ENCODE data around the gene CYP2R1. TPM values are rescaled to one million over a fixed set of nuclear protein-coding genes. Genes with fewer than 3 reads are reported as not detected.
"Not testable (repeated sequence)": the region's sequence is repeated elsewhere in the genome, so short reads cannot be mapped to it uniquely, and the experiment has no call there.

The CYP2R1 gene
- total RNA-seq, 4 donors from 2014 or later, result 10.2 to 24.1 (median 19.8) TPM

GRCh38 chr11:14884667-14885273, 7.3 kb downstream of the CYP2R1 start:
- Histone ChIP-seq H3K27me3 (no peaks in the 10 kb centered on the region), H3K4me3 (replicated peaks in 1 of 3) (no peak overlapping the region), H3K36me3 (no peaks in the 10 kb centered on the region), H3K4me1 (peaks cover 0 to 4% of the 10 kb centered on the region in 2 donors), H3K9me3 (no peaks in the 10 kb centered on the region), H3K27ac (no peak overlapping the region)
- WGBS, 2 donors, result 94 to 97% methylated on average over 1 of the region's 1 CpG
- TF ChIP-seq CTCF (IDR thresholded peaks at IDR 0.05) (no peak), POLR2A (IDR thresholded peaks at IDR 0.05) (no peak)
- intact Hi-C loops (cut with DNase I), result no loop called here
- no peak for DNase-seq

- H3K9me3 ChIP-seq; H3K36me3 ChIP-seq; H3K4me3 ChIP-seq (replicated peaks in 1 of 3); H3K27ac ChIP-seq; H3K27me3 ChIP-seq; DNase-seq; intact Hi-C loops (cut with DNase I); H3K4me1 ChIP-seq: not testable (repeated sequence)
- 83 to 100% methylated on average over 1 of the region's 1 CpG for WGBS, 2 donors
Measured at GRCh38 chr11:14883683-14884082, 8.3 kb downstream of the CYP2R1 start.

- H3K4me3 ChIP-seq (replicated peaks in 1 of 3), result no peak overlapping the region
- peaks cover 0 to 3% of the 10 kb centered on the region in 2 donors for H3K36me3 ChIP-seq
- H3K27me3 ChIP-seq, result no peaks in the 10 kb centered on the region
- TF ChIP-seq CTCF (IDR thresholded peaks at IDR 0.05), result no peak
- WGBS, 2 donors, result 91 to 98% methylated on average over 1 of the region's 1 CpG
- intact Hi-C loops (cut with DNase I), result no loop called here
- H3K9me3 ChIP-seq, result no peaks in the 10 kb centered on the region
- no peak overlapping the region for H3K27ac ChIP-seq
- DNase-seq, result no peak
- no peaks in the 10 kb centered on the region for H3K4me1 ChIP-seq
Measured at GRCh38 chr11:14882196-14882595, 9.8 kb downstream of the CYP2R1 start.

- TF ChIP-seq CTCF (IDR thresholded peaks at IDR 0.05) (no peak), POLR2A (IDR thresholded peaks at IDR 0.05) (no peak)
- 93 to 96% methylated on average over 2 of the region's 2 CpGs for WGBS, 2 donors
- intact Hi-C loops (cut with DNase I), result no loop called here
Measured at GRCh38 chr11:14881576-14882193, 10.3 kb downstream of the CYP2R1 start.

GRCh38 chr11:14875163-14875562, 16.9 kb downstream of the CYP2R1 start:
- Histone ChIP-seq H3K36me3 (peaks cover 0 to 3% of the 10 kb centered on the region in 2 donors), H3K4me1 (no peaks in the 10 kb centered on the region), H3K9me3 (no peaks in the 10 kb centered on the region), H3K27ac (no peak overlapping the region), H3K4me3 (replicated peaks in 1 of 3) (no peak overlapping the region), H3K27me3 (no peaks in the 10 kb centered on the region)
- no peak for DNase-seq
- TF ChIP-seq POLR2A (IDR thresholded peaks at IDR 0.05) (no peak), CTCF (IDR thresholded peaks at IDR 0.05) (no peak)
- intact Hi-C loops (cut with DNase I), result no loop called here
- 96% methylated on average over 5 of the region's 5 CpGs for WGBS, 2 donors

More at GRCh38 chr11:14881576-14882193, 10.3 kb downstream of the CYP2R1 start:
- Histone ChIP-seq H3K4me3 (replicated peaks in 1 of 3) (no peak overlapping the region), H3K36me3 (peaks cover 0 to 3% of the 10 kb centered on the region in 2 donors), H3K27me3 (no peaks in the 10 kb centered on the region), H3K9me3 (no peaks in the 10 kb centered on the region), H3K27ac (no peak overlapping the region), H3K4me1 (no peaks in the 10 kb centered on the region)
- no peak for DNase-seq
